Neural crest cell (in vitro differentiated cells): Measurements from ENCODE around the gene THBD. TPM values are rescaled to one million over a fixed set of nuclear protein-coding genes. Genes with fewer than 3 reads are reported as not detected.

Experiments used
- DNase-seq: peaks from one replicate; pipeline ENCODE4 v3.0.0; 2021; ENCODE audit warnings: low read depth, mixed read lengths, low spot score
- H3K27ac Mint-ChIP-seq: one replicate; pipeline ENCODE4 v1.8.0; 2021; ENCODE audit warnings: mild to moderate bottlenecking, mixed read lengths; ENCODE audit not compliant: unreplicated experiment
- H3K27me3 Mint-ChIP-seq: 2 replicates; pipeline ENCODE4 v1.8.0; 2021; ENCODE audit warnings: low read depth, mild to moderate bottlenecking, mixed read lengths
- H3K36me3 Mint-ChIP-seq: 2 replicates; pipeline ENCODE4 v1.8.0; 2021; ENCODE audit warnings: low read depth, mild to moderate bottlenecking, mixed read lengths
- H3K4me1 Mint-ChIP-seq: 2 replicates; pipeline ENCODE4 v1.8.0; 2021; ENCODE audit warnings: mixed read lengths
- H3K4me3 Mint-ChIP-seq: one replicate; pipeline ENCODE4 v1.8.0; 2021; ENCODE audit warnings: mild to moderate bottlenecking, mixed read lengths
- H3K9me3 Mint-ChIP-seq: 2 replicates; pipeline ENCODE4 v1.8.0; 2021; ENCODE audit warnings: mixed read lengths
- total RNA-seq: library from RNA; stranded (reverse); gene quantifications from 2 replicates; pipeline ENCODE4 v1.2.1, GENCODE V29; 2021
- TF ChIP-seq, protein P1 (sequence below): fragments of 200-600 bp; sonication (generic); conservative IDR thresholded peaks from 2 replicates; pipeline ENCODE4 v1.5.0; 2021; ENCODE audit warnings: antibody characterized with exemption, mild to moderate bottlenecking

The THBD gene
- total RNA-seq, 1 donor from 2014 or later = 0.12 TPM

DNA sequence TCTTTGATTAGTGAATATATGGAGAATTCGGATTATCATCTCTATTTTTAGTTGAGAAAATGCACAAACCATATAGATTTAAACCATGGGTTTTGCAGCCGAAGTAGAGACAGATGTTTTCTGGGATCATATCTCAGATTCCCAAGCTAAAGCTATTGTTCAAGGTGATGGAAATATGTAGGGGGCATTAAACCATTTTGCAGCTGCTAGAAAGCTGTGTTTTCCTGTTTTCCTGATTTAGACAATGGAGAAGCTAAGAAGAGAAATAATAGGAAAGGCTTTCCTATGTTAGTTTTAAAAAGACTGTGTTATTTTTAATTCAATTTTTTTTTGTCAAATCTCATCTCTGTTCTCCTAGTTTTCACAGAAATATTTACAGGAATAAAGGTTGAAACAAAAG is 30.5 kb upstream of the THBD start:
- H3K27ac Mint-ChIP-seq = no peak overlapping the region
- TF ChIP-seq, protein P1, sequence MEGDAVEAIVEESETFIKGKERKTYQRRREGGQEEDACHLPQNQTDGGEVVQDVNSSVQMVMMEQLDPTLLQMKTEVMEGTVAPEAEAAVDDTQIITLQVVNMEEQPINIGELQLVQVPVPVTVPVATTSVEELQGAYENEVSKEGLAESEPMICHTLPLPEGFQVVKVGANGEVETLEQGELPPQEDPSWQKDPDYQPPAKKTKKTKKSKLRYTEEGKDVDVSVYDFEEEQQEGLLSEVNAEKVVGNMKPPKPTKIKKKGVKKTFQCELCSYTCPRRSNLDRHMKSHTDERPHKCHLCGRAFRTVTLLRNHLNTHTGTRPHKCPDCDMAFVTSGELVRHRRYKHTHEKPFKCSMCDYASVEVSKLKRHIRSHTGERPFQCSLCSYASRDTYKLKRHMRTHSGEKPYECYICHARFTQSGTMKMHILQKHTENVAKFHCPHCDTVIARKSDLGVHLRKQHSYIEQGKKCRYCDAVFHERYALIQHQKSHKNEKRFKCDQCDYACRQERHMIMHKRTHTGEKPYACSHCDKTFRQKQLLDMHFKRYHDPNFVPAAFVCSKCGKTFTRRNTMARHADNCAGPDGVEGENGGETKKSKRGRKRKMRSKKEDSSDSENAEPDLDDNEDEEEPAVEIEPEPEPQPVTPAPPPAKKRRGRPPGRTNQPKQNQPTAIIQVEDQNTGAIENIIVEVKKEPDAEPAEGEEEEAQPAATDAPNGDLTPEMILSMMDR = no peak

GRCh38 chr20:23079016-23079351 is 29.5 kb upstream of the THBD start:
- Mint-ChIP-seq H3K9me3 (no peaks in the 10 kb centered on the region), H3K4me3 (no peak overlapping the region), H3K27ac (no peak overlapping the region), H3K27me3 (peaks cover 9% of the 10 kb centered on the region), H3K4me1 (peaks cover 15% of the 10 kb centered on the region), H3K36me3 (no peaks in the 10 kb centered on the region)
- TF ChIP-seq, protein P1 = peak; percentile 53
- no peak for DNase-seq

More for the DNA sequence above, 30.5 kb upstream of the THBD start:
- H3K4me3 Mint-ChIP-seq = no peak overlapping the region
- no peaks in the 10 kb centered on the region for H3K36me3 Mint-ChIP-seq
- DNase-seq = no peak
- peaks cover 9% of the 10 kb centered on the region for H3K27me3 Mint-ChIP-seq
- H3K9me3 Mint-ChIP-seq = no peaks in the 10 kb centered on the region
- peaks cover 15% of the 10 kb centered on the region for H3K4me1 Mint-ChIP-seq

GRCh38 chr20:23078351-23079015 is 29.0 kb upstream of the THBD start:
- no peak for DNase-seq

DNA sequence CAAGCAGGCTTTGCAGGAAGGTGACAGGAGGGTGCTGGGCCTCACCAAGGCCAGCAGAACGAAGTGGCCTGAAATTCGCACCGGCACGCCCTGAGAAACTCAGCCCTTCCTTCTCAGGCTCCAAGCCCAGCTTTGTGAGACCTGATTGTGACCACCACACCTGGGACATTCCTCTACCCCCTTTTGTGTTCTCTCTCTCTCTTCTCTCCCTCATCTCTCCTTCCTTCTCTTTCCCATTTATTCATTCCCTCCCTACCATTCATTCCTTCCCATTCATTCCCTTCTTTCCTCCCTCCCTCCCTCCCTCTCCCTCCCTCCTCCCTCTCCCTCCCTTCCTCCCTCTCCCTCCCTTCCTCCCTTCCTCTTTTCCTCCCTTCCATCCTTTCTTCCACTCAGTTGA is 27.8 kb upstream of the THBD start:
- no peaks in the 10 kb centered on the region for H3K36me3 Mint-ChIP-seq
- no peak for DNase-seq
- H3K4me1 Mint-ChIP-seq = peaks cover 9% of the 10 kb centered on the region
- TF ChIP-seq, protein P1 = no peak
- no peak overlapping the region for H3K27ac Mint-ChIP-seq
- no peak overlapping the region for H3K4me3 Mint-ChIP-seq
- peaks cover 9% of the 10 kb centered on the region for H3K27me3 Mint-ChIP-seq
- no peaks in the 10 kb centered on the region for H3K9me3 Mint-ChIP-seq

More at GRCh38 chr20:23078351-23079015, 29.0 kb upstream of the THBD start:
- Mint-ChIP-seq H3K36me3 (no peaks in the 10 kb centered on the region), H3K4me1 (peaks cover 15% of the 10 kb centered on the region), H3K27me3 (peaks cover 9% of the 10 kb centered on the region), H3K27ac (peak overlapping the region; percentile 28), H3K9me3 (no peaks in the 10 kb centered on the region), H3K4me3 (no peak overlapping the region)
- TF ChIP-seq, protein P1 = no peak

GRCh38 chr20:23074052-23074451 is 24.6 kb upstream of the THBD start:
- H3K4me1 Mint-ChIP-seq = peaks cover 8% of the 10 kb centered on the region
- no peak overlapping the region for H3K4me3 Mint-ChIP-seq
- no peak overlapping the region for H3K27ac Mint-ChIP-seq
- H3K9me3 Mint-ChIP-seq = no peaks in the 10 kb centered on the region
- TF ChIP-seq, protein P1 = no peak
- H3K27me3 Mint-ChIP-seq = peaks cover 7% of the 10 kb centered on the region
- no peaks in the 10 kb centered on the region for H3K36me3 Mint-ChIP-seq
- no peak for DNase-seq
